ENCODE data around the gene RPL11.

DNA sequence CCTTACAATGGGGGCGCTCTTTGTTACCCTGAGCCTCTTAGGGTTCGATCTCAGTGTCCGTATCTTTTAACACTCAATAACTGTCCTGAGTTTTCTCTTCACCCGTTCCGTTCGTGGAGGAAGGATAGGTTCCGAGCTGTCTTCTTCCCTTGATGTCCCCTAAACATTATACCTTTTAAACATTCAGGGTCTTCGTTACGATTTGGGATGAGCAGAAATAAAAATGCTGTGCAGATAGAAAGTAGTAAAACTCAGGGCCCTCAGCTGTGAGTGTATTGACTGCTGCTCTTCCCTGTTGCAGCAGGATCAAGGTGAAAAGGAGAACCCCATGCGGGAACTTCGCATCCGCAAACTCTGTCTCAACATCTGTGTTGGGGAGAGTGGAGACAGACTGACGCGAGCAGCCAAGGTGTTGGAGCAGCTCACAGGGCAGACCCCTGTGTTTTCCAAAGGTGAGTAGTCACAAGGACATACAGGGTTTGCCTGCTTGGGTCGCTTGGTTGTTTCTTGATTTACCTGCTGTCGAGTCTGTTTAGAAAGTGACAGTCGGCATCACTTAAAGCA, 784 bp downstream of the RPL11 start:
- TF ChIP-seq, protein P1, sequence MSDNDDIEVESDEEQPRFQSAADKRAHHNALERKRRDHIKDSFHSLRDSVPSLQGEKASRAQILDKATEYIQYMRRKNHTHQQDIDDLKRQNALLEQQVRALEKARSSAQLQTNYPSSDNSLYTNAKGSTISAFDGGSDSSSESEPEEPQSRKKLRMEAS (IDR thresholded peaks at IDR 0.05; ENCODE audit: low read depth, low read length): no peak
- TF ChIP-seq, protein P2, sequence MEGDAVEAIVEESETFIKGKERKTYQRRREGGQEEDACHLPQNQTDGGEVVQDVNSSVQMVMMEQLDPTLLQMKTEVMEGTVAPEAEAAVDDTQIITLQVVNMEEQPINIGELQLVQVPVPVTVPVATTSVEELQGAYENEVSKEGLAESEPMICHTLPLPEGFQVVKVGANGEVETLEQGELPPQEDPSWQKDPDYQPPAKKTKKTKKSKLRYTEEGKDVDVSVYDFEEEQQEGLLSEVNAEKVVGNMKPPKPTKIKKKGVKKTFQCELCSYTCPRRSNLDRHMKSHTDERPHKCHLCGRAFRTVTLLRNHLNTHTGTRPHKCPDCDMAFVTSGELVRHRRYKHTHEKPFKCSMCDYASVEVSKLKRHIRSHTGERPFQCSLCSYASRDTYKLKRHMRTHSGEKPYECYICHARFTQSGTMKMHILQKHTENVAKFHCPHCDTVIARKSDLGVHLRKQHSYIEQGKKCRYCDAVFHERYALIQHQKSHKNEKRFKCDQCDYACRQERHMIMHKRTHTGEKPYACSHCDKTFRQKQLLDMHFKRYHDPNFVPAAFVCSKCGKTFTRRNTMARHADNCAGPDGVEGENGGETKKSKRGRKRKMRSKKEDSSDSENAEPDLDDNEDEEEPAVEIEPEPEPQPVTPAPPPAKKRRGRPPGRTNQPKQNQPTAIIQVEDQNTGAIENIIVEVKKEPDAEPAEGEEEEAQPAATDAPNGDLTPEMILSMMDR (IDR thresholded peaks at IDR 0.05; ENCODE audit: low read depth, low read length): no peak

Data from NB4 (cell line).